ENCODE measurements around the gene TREH. TPM values are rescaled to one million over a fixed set of nuclear protein-coding genes. Genes with fewer than 3 reads are reported as not detected.
"Not testable (repeated sequence)": the region's sequence is repeated elsewhere in the genome, so short reads cannot be mapped to it uniquely, and the experiment has no call there.

The TREH gene
- total RNA-seq, 2 donors from 2014 or later, result 2.4 TPM; not detected in 1

- H3K27me3 ChIP-seq (replicated peaks; ENCODE audit: insufficient read depth); intact Hi-C loops (cut with DNase I); H3K9me3 ChIP-seq; H3K36me3 ChIP-seq; H3K27ac ChIP-seq; H3K4me1 ChIP-seq (replicated peaks); H3K4me3 ChIP-seq; DNase-seq (ENCODE audit: low spot score): not testable (repeated sequence)
- 62% methylated on average over 11 of the region's 11 CpGs for WGBS
- peak in 1 of 4 experiments; percentile 8 for TF ChIP-seq CTCF (IDR thresholded peaks at IDR 0.05)
Measured at GRCh38 chr11:118678908-118679307, 542 bp downstream of the TREH start.

- DNase-seq (ENCODE audit: low spot score), result no peak
- Histone ChIP-seq H3K9me3 (no peaks in the 10 kb centered on the region), H3K4me3 (no peak overlapping the region), H3K27ac (no peak overlapping the region), H3K4me1 (replicated peaks) (no peaks in the 10 kb centered on the region), H3K27me3 (replicated peaks; ENCODE audit: insufficient read depth) (no peaks in the 10 kb centered on the region), H3K36me3 (no peaks in the 10 kb centered on the region)
- intact Hi-C loops (cut with DNase I), result no loop called here
- 93% methylated on average over 6 of the region's 6 CpGs for WGBS
- TF ChIP-seq CTCF (IDR thresholded peaks at IDR 0.05), result no peak
- no peak for TF ChIP-seq POLR2A (IDR thresholded peaks at IDR 0.05)
- no peak for TF ChIP-seq POLR2AphosphoS5 (IDR thresholded peaks at IDR 0.05)
Measured at GRCh38 chr11:118677977-118678376, 1.5 kb downstream of the TREH start.

GRCh38 chr11:118674082-118674435, 5.4 kb downstream of the TREH start:
- no peak for DNase-seq (ENCODE audit: low spot score)
- Histone ChIP-seq H3K4me3 (no peak overlapping the region), H3K36me3 (no peaks in the 10 kb centered on the region), H3K27me3 (replicated peaks; ENCODE audit: insufficient read depth) (no peaks in the 10 kb centered on the region), H3K9me3 (no peaks in the 10 kb centered on the region), H3K27ac (no peak overlapping the region), H3K4me1 (replicated peaks) (no peaks in the 10 kb centered on the region)
- TF ChIP-seq POLR2AphosphoS5 (IDR thresholded peaks at IDR 0.05) (no peak), CTCF (IDR thresholded peaks at IDR 0.05) (no peak), POLR2A (IDR thresholded peaks at IDR 0.05) (no peak)
- intact Hi-C loops (cut with DNase I), result no loop called here
- WGBS, result 89% methylated on average over 1 of the region's 1 CpG

- H3K27ac ChIP-seq, result no peak overlapping the region
- H3K27me3 ChIP-seq (replicated peaks; ENCODE audit: insufficient read depth), result no peaks in the 10 kb centered on the region
- intact Hi-C loops (cut with DNase I), result no loop called here
- WGBS, result 70% methylated on average over 6 of the region's 6 CpGs
- H3K4me1 ChIP-seq (replicated peaks), result no peaks in the 10 kb centered on the region
- TF ChIP-seq POLR2AphosphoS5 (IDR thresholded peaks at IDR 0.05), result no peak
- no peak for TF ChIP-seq POLR2A (IDR thresholded peaks at IDR 0.05)
- no peak for TF ChIP-seq CTCF (IDR thresholded peaks at IDR 0.05)
- no peaks in the 10 kb centered on the region for H3K9me3 ChIP-seq
- no peaks in the 10 kb centered on the region for H3K36me3 ChIP-seq
- DNase-seq (ENCODE audit: low spot score), result no peak
- H3K4me3 ChIP-seq, result no peak overlapping the region
Measured at GRCh38 chr11:118673361-118674081, 5.9 kb downstream of the TREH start.

GRCh38 chr11:118672846-118673245, 6.6 kb downstream of the TREH start:
- H3K27ac ChIP-seq, result no peak overlapping the region
- TF ChIP-seq CTCF (IDR thresholded peaks at IDR 0.05) (no peak), POLR2A (IDR thresholded peaks at IDR 0.05) (no peak), POLR2AphosphoS5 (IDR thresholded peaks at IDR 0.05) (no peak)

More at GRCh38 chr11:118672846-118673245, 6.6 kb downstream of the TREH start:
- Histone ChIP-seq H3K9me3 (no peaks in the 10 kb centered on the region), H3K36me3 (no peaks in the 10 kb centered on the region), H3K4me1 (replicated peaks) (no peaks in the 10 kb centered on the region), H3K4me3 (no peak overlapping the region), H3K27me3 (replicated peaks; ENCODE audit: insufficient read depth) (no peaks in the 10 kb centered on the region)
- intact Hi-C loops (cut with DNase I), result no loop called here
- DNase-seq (ENCODE audit: low spot score), result no peak
- WGBS, result 56% methylated on average over 1 of the region's 1 CpG

All from prostate gland (tissue), 2 donors.